ENCODE data around the gene CARD10. TPM values are rescaled to one million over a fixed set of nuclear protein-coding genes. Genes with fewer than 3 reads are reported as not detected.

The CARD10 gene
- total RNA-seq, 1 experiment from 2014 or later = 17.7 TPM

- Histone ChIP-seq H3K14ac (ENCODE audit: insufficient read depth, low read length) (no peak overlapping the region), H3K23ac (ENCODE audit: insufficient read length, low read depth, low read length) (no peak overlapping the region), H2BK120ac (ENCODE audit: low read depth, low read length, poor library complexity, severe bottlenecking) (no peak overlapping the region), H3K9ac (ENCODE audit: extremely low read depth, insufficient read length, low read length) (no peak overlapping the region), H2AFZ (ENCODE audit: low read length) (no peak overlapping the region), H3K9me3 (ENCODE audit: control insufficient read depth, low read depth, low read length) (no peaks in the 10 kb centered on the region), H3K79me1 (ENCODE audit: insufficient read depth, low read depth, low read length, poor library complexity, severe bottlenecking) (no peaks in the 10 kb centered on the region), H3K27me3 (ENCODE audit: insufficient read depth, low read length) (no peaks in the 10 kb centered on the region), H2BK12ac (ENCODE audit: insufficient read length, low read depth, low read length) (no peak overlapping the region), H3K4ac (ENCODE audit: low read depth, low read length) (no peak overlapping the region), H4K8ac (replicated peaks; ENCODE audit: insufficient read length, low read depth, low read length) (no peak overlapping the region), H4K20me1 (ENCODE audit: control insufficient read depth, insufficient read depth, insufficient read length) (no peaks in the 10 kb centered on the region), H3K56ac (ENCODE audit: insufficient read length, low read depth, low read length) (no peak overlapping the region), H2BK5ac (ENCODE audit: insufficient read length, low read length) (no peak overlapping the region), H4K91ac (ENCODE audit: insufficient read length, low read depth, low read length) (no peak overlapping the region), H3K27ac (ENCODE audit: insufficient read length, low read depth, low read length) (no peak overlapping the region), H3T11ph (ENCODE audit: low read length) (no peak overlapping the region), H3K18ac (ENCODE audit: insufficient read length, low read depth, low read length) (no peak overlapping the region), H4K5ac (ENCODE audit: insufficient read length, low read depth, low read length) (no peak overlapping the region), H3K23me2 (ENCODE audit: insufficient read length, low read depth, low read length, poor library complexity, severe bottlenecking) (no peaks in the 10 kb centered on the region), H3K79me2 (ENCODE audit: insufficient read depth, low read length) (no peaks in the 10 kb centered on the region), H2BK15ac (ENCODE audit: low read depth, low read length) (no peak overlapping the region), H3K4me1 (ENCODE audit: insufficient read depth, low read length) (no peaks in the 10 kb centered on the region), H2AK5ac (ENCODE audit: insufficient read length, low read length) (no peak overlapping the region), H2BK20ac (ENCODE audit: low read depth, low read length, poor library complexity, severe bottlenecking) (no peak overlapping the region), H3K4me2 (ENCODE audit: insufficient read depth, insufficient read length, low read length) (no peak overlapping the region)
- no peak for DNase-seq
- no peak overlapping the region for H3K4me3 Mint-ChIP-seq
- no peaks in the 10 kb centered on the region for H3K9me3 Mint-ChIP-seq
- no peak overlapping the region; a peak in 1 of 7 replicates for H3K27ac Mint-ChIP-seq
- no peak for TF ChIP-seq CTCF (conservative IDR thresholded peaks at IDR 0.05)
- H3K4me1 Mint-ChIP-seq = peaks cover 13 to 52% of the 10 kb centered on the region in 2 experiments
- no CpG with 5 or more reads among the region's 10 CpGs for WGBS (ENCODE audit: extremely low coverage, insufficient read length, low lambda C conversion rate)
- peaks cover 1 to 25% (median 17%) of the 10 kb centered on the region in 3 experiments; a peak in 4 of 7 replicates for H3K36me3 Mint-ChIP-seq (ENCODE audit: insufficient read depth in 1 of 3, low read depth in 3 of 3)
- H3K27me3 Mint-ChIP-seq (ENCODE audit: low read depth) = peaks cover 2% of the 10 kb centered on the region; the same call in 1 of the 2 replicates
Measured at GRCh38 chr22:37493979-37494378, 25.2 kb downstream of the CARD10 start.
